H4 (cell line): ENCODE data around the gene PLCB1. TPM values are rescaled to one million over a fixed set of nuclear protein-coding genes. Genes with fewer than 3 reads are reported as not detected.

ENCODE experiments used
- DNase-seq: peaks from one replicate; pipeline ENCODE4 v3.0.0-alpha.2; 2015; ENCODE audit warnings: low spot score
- total RNA-seq: library from RNA; depleted of rRNA; stranded (reverse); fragments of >200 nt; shearing (Covaris generic); gene quantifications from 2 replicates; pipeline ENCODE4 v1.2.3, GENCODE V29; 2014

The PLCB1 gene
- total RNA-seq, 1 experiment from 2014 or later = 9.0 TPM

DNA sequence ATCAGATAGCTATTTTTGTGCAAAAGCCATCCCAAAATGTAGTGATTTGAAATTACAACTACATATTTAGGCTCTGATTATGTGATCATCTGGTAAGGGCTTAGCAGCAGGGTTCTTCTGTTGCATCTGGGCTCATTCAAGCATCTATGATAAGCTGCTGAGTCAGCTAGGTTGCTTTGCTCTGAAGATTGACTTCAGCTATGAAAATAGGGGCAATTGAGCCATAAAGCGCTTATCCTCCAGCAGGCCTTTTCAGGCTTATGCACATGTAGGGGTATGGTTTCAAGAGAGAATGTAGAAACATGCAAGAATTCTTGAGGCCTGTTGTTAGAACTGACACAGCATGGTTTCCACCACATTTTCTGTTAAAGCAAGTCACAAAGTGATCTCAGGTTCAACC is 114.1 kb downstream of the PLCB1 start:
- DNase-seq = no peak

DNA sequence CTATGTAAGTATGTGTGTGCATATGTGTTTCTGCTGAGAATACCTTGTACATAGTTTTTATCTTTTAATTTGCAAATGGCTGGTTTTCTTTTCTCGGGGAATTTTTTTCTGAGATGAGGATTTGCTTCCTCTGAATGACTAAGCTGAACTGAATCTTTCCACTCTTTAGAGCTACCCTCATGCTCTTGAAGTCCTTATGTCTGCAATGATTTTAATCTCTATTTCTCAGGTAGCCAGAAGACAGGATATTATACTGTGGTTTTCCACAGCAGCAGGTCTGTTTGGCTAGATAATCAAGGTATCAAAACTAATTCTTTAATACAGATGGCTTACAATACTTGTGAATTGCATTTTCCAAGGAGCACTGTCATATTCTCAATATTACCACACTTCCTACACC is 114.7 kb downstream of the PLCB1 start:
- DNase-seq = no peak

DNA sequence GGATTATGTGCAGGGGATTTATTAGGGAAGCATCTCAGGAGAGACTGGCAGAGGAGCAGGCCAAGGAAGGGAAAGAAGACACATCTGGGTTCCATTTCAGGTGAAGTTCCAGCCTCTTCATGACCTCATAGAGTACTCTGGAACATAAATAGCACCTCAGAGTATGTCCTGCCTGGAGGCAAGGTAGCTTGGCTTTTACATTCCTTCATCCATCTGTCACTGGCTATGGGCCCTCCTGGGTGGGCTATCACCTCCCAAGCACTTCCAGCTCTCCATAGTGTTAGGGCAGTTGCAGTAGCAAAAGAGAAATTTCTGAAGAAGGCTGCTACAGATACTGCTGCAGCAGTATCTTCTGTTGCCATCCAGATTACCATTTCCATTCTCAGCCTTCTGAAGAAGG is 116.0 kb downstream of the PLCB1 start:
- no peak for DNase-seq

DNA sequence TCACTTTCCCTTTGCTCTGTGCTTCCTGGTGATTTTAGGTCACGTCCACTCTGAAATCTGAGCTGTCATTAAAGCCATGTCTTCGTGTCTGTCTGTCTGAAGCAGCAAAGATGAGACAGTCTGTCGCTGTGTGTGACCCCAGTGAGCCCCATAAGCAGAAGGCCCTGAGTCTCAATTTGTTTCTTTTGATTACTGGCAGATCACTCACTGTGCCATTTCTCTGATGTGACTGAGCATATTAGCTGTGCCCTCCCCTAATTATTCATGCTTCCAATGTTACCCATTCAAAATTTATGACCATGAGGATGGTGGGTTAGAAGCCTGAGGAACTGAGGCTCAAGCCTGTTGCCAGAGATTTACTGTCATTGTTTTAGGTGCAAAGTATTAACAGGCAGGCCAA is 117.6 kb downstream of the PLCB1 start:
- no peak for DNase-seq

DNA sequence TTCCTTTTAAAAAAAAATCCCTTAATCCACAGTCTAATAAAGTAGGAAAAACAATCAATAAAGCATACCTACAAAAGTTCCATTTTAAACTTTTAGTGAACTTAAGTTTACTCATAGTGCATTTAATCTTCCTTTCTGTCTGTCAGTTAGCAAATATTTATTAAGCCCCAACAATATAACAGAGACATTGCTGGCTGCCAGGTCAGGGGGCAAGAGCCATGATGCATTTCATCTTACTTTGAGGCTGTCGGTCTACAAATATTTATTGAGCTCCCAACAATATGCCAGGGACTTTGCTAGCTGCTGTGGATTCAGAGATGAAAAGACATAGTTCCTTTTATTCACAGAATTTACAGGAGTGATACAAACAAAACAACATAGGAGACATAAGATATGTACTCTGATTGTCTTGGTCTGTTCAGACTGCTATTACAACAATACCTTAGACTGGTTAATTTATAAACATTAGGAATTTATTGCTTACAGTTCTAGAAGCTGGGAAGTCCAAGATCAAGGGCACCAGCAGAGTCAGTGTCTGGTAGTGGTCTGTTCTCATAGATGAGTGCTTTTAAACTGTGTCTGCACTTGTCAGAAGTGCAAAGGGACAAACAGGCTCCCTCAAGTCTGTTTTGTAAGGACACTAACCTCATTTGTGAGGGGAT is 118.6 kb downstream of the PLCB1 start:
- no peak for DNase-seq

DNA sequence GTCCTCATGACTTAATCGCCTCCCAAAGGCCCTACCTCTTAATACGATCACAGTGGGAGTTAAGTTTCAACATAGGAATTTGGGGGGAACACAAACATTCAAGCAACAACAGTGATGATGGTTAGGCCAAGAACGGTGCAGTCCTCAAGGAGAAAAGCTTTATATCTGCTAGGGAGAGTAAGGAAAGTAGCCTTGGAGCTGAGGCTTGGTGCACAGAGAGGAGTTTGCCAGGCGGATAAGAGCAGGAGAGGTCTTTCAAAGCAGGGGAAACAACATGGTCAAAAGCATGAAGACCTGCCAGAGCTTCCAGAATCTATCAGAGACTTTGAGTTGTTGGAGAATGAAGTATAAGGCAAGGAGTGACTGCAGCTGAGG is 119.1 kb downstream of the PLCB1 start:
- DNase-seq = no peak

DNA sequence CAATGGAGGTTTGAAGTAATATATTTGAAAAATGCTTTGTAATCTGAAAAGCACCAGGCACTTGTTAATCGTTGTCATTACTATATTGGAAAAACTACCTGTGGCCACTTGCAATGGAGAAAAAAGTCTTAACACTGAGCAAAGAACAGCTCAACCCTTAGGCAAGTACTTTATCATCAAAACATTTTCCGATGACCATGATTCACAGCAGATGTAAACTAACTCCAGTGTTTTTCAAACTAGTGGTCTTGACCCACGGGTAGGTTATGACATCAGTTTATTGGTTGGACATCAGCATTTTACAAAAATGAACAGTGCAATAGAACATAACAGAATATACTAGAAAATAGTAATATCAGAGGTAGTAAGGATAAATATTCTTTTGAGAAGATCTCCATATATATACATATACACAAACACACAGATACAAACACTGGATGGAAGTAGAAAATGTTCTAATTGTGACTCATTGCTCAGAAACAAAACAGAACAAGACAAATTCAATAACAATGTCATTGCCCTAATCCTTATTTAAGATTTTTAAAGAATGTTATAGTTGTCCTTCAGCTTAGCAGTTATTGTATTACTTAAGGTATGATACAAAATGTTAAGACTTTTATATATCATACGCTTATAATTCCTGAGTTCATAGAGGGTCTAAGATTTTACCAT is 123.0 kb downstream of the PLCB1 start:
- DNase-seq = no peak

DNA sequence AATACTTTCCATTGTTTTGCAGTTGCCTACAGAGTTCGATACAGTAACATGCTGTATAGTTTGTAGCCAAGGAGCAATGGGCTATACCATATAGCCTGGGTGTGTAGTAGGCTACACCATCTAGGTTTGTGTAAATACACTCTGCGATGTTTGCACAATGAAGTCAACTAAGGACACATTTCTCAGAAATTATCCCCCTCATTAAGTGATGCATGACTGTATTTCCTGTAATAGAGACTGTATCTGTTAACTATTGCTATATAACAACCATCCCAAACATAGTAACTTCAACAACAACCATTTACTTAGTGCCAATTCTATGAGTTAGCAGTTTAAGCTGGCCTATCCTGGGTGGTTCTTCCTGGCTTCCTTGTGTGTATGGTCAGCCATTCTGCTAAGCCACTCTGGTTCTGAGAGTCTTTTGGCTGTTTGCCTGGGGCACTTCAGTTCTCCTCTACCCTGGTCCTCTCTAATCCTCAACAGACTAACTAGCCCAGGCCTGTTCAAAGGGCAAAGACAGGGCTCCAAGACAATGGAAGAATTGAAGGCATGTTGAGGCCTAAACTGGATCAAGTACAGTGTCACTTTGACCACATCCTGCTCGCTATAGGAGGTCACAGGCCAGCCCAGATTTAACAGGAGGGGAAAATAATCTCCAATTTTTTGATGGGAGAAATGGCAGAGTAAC is 124.0 kb downstream of the PLCB1 start:
- DNase-seq = no peak

DNA sequence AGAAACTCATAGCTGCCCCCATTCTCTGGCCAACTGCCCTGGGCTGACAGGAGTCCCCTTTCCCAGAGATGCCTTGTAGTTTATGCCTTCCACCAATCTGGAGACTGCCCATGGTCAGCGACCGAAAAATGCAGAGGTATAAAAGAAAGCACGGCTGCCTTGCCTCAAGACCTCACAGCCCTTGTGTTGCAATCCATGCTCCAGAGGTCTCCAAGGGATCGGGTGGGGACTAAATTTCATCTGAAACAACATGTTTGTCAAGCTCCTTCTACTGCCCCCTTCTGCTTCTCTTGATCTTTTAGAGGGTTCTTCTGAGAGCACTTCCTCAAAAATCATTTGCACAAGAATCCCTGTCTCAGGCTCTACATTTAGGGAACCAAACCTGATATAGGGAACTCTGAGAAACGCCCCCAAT is 128.8 kb downstream of the PLCB1 start:
- DNase-seq = no peak

DNA sequence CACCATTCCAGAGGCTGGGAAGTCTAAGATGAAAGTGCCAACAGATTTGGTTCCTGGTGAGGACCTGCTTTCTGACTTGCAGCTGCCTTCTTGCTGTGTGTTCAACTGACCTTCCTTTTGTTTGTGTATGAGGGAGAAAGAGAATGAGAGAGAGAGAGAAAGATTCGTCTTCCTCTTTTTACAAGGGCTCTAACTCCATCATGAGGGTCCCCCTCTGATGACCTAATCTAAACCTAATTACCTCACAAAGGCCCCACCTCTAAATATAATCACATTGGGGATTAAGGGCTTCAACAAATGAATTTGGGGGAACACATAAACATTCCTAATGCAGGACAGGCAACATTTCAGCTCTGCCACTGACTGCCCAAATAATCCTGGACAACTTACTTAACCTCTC is 130.7 kb downstream of the PLCB1 start:
- no peak for DNase-seq

DNA sequence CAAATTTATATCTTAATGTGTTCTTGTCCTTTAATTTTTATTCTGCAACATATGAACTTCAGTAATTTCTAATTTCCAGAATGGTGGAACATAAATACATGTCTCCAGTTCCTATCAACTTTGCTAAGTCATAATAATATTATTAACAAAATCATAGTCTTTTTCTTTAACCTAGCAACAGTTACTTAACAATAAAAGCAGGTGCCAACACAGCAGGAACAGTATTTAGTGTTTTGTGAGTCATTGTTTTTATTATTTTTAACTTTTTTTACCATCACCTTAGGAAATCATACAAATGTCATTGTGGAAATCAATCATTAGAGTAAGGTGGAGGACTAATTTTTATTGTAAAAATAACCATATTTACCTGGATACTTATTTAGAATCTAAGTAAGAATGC is 133.5 kb downstream of the PLCB1 start:
- DNase-seq = no peak

DNA sequence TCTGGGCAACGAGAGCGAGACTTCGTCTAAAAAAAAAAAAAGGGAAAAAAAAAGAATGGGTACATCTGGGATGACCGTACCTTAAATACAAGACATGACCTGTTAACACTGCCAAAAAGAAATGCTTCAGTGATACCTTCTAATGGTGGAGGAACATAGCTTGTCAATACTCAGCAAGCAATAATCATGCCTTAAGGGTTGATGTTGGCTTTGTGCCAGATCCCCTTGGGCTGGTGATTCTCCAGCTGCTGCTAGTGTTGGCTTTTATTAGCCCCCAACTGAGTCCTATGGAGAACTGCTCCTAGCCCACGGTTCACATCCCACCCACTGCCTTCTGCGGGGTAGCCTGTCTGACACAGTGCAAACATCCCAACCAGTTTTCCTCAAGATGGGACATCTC is 134.9 kb downstream of the PLCB1 start:
- no peak for DNase-seq

DNA sequence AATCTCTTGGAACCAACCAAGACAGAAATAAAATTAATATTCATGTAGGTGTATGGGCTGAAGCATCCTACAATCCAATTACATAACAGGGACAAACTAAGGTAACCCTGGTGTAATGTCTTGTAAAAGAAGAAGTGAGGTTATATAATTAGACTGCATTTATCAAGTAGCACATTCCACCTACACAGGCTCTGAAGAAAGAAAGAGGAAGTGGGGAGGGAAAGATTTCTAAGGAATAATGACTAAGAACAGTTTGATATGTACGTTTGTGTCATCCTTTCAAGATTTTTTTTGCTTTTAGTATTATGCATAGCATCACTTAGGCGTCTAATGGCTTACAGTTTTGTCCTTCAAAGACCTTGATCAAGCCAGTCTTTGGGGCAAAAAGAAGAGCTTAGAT is 139.7 kb downstream of the PLCB1 start:
- no peak for DNase-seq

DNA sequence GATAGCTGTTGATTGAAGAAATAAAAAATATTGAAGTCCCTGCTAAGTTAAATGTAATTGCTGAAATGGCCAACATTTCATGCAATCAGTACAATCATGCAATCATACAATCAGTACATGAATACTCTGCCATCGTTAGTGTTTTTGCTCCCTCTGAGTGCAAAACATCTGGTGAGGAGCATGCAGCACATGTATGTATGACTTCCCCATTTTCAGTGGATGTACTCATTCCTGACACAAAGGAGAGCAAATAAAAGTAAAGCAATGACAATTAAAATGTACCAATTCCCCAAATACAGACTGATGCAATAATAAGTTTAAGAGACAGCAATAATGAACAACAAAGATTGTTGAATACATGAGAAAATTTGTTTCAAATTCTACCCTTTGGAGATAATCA is 140.7 kb downstream of the PLCB1 start:
- DNase-seq = no peak

DNA sequence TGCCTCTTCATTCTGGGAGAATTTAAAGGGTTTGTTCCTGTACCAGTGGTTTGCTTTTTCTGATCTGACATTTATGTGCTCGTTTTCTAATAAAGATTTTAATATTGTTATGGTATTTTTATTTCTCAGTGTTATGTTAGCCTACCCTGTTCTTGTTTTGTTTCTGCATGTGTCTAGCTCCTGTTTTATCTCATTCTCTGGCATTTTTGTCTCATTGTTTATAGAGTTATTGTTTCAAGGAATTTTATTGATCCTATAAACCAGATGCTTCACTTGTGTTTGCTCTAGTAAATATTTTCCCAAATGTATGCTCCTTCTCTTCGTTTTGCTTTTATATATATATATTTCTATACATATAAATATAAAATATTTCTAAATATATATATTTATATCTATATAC is 152.8 kb downstream of the PLCB1 start:
- no peak for DNase-seq

DNA sequence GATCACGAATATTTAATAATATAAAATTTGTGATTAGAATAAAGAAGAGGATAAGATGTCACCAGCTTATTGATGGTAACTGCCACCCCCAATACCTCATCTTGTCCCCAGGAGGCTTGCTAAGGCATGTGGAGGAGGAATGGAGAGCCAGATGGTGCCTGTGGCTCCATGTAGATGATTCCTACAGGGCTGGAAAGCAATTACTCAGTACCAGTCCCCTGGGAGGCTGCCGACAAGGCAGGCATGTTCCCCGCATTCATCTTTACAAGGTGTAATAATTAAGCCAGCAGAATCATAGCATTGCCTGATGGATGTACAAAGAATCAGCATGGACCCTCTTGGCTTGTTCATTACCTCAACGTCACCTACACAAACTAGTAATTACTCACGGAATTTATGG is 155.3 kb downstream of the PLCB1 start:
- DNase-seq = no peak

DNA sequence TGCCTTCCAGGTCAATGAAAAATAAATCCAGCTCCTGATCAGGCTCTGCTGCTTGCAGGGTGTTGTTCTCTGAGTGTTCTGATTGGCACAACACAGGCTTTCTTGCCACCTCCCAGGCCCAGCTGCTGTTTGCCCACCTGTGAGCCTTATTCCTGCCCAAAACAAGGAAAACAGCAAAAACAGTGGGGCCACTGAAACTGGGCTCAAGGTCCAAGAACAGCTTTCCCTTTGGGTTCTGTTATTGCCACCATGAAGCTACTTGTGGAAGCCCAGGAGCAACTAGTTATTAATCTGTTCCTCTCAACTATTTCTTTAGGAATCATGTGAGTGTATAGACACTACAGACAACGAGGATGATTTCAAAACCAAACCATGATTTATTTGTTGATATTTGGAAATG is 159.1 kb downstream of the PLCB1 start:
- no peak for DNase-seq

DNA sequence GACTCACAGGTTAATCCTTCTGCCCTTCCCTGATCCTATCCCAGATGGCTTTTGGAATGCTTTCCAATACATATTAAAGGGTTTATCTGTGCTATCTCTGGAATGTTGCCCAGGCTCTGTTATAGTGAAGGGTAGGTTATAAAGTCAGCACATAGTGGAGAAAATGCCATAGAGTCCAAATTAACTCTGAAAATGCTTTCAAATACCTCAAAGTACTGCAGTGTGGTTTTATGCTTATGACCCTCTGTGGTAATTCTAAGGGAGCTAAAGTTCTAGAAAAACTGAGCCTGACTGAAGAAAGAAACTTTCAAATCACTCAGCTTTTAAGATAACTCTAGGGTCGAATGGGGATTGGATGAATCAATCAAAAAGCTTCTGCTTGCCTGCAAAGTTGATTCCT is 159.8 kb downstream of the PLCB1 start:
- no peak for DNase-seq

DNA sequence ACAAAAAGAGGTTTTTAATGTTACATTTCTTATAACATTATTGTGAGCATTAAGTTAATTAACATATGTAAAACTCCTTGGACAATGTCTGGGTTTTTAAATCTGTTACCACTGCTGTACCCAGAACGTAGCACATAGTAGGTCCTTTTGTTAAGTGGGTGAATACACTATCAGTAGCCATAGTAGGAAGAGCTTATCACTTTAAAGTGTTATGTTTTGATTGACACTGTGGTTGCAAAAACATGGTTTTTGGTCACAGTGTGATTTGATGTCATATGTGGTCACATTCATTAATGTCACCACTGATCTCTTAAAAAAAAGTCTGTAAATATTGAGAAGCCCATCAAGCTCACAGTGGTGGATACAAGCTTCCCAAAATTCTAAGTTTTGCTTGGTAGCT is 160.7 kb downstream of the PLCB1 start:
- DNase-seq = no peak

DNA sequence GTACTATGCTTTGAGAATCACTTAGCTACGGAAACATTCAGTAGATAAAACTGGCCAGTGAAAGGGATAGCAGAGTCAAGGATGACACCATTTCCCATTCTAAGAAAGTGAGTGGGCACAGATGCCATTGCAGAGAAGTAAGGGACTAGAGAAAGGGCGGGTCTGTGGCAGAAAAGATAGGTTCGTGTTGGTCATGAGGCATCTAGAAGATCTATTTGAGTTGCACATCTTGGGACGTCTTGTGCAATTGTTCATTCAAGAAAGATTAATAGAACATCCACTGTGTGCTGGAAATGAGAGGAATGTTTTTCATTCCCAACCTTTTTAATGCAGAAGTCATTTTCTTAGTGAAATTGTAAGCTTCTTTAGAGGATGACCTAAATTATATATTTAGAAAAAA is 161.7 kb downstream of the PLCB1 start:
- no peak for DNase-seq

DNA sequence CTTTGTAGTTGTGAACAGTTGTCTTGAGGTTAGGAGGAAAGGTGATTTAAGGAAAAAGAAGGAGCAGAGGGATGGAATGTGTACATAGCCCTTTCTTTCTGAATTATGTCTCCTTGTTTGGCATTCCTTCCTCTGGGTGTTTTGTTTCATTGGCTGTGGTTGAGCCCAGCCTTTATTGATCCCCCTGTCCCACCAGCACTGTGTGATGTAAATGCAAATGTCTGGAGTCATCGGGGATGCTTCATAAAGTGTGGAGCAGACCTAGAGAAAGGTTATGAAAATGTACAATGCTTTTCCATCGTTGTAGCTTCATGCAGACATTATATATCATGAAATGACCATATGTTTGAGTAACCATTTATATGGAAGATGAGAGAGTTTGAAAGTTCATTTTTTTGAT is 164.5 kb downstream of the PLCB1 start:
- no peak for DNase-seq

DNA sequence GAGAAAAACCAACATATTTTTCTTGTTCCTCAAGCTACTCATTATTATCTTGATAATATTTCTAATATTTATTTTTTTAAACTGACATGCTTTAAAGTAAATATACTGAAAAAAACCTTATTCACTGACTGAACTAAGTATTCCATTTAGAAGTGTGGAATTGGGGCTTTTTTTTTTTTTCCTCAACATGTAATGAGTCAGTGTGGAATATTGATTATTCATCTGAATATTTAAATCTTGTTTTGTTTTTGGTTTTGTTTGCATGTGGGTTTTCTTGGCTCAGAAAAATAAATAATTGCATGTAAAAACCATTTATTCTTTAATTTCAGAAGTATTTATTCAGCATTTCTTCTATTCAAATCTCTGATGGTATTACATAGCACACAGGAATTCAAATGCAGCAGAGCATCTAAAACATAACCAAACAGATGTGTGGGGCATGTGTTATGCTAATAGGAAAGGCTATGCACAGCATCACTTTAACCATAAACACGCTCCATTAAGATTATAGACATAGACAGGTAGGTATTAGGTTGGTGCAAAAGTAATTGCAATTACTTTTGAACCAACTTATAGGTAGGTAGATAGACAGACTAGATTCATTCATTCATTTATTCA is 166.5 kb downstream of the PLCB1 start:
- DNase-seq = no peak

DNA sequence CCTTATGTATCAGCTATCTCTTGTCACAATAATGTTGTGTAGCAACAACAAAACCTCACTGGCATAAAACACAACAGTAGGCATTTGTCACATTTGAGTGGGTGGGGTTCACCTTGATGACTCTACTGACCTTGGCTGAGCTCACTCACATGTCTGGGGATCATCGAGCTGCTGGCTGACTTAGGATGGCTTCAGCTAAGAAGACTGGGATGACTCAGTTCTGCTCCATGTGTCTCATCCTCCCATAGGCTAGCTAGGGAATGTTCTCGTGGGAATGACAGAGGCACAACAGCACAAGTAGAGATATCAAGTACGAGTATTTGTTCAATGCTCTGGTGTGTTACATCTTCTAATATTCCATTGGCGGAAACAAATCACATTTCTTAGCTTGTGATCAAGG is 167.9 kb downstream of the PLCB1 start:
- no peak for DNase-seq
